SK-N-SH (cell line): ENCODE results near the gene RABIF. TPM values are rescaled to one million over a fixed set of nuclear protein-coding genes. Genes with fewer than 3 reads are reported as not detected.
"Not testable (repeated sequence)": the region's sequence is repeated elsewhere in the genome, so short reads cannot be mapped to it uniquely, and the experiment has no call there.

ENCODE experiments used
- CTCF ChIA-PET: fragments of 300-600, 350-600 bp; formaldehyde crosslinking; extraction: SDS; loops from one replicate; lab custom pipeline; 2021; lab: Yijun Ruan, JAX
- POLR2A ChIA-PET: fragments of 350-600 bp; sonication (Branson Sonifier 250); formaldehyde crosslinking; extraction: SDS; loops from one replicate; lab custom pipeline; 2020; ENCODE audit warnings: antibody characterized with exemption, inconsistent platforms; lab: Yijun Ruan, JAX
- DNase-seq: peaks from one replicate; pipeline ENCODE4 v3.0.0; 2012
- H2AFZ ChIP-seq: fragments of 200-600 bp; sonication (generic); 2 replicates; pipeline ENCODE4 v1.8.1; 2016; ENCODE audit warnings: antibody characterized with exemption, mild to moderate bottlenecking, low read depth
- H3F3A ChIP-seq: fragments of 200-600 bp; sonication (generic); replicated peaks from 2 replicates; pipeline ENCODE3; 2016; ENCODE audit warnings: antibody characterized with exemption, mild to moderate bottlenecking; ENCODE audit not compliant: insufficient read depth
- H3K27ac ChIP-seq, 2 experiments: fragments of 200-500 bp in 1 of 2; fragments of 200-600 bp in 1 of 2; sonication (Bioruptor generic) in 1 of 2; sonication (generic), shearing (Covaris generic) in 1 of 2; 2 replicates each; pipeline versions ENCODE4 v1.5.1 to v1.6.1; 2014 to 2016; ENCODE audit warnings: low read depth in 2 of 2, inconsistent platforms in 1 of 2, low read length in 1 of 2, mild to moderate bottlenecking in 1 of 2, mixed read lengths in 1 of 2
- H3K27me3 ChIP-seq: fragments of 200-600 bp; sonication (generic), shearing (Covaris generic); 2 replicates; pipeline ENCODE4 v1.6.1; 2016; ENCODE audit warnings: mixed run types; ENCODE audit not compliant: insufficient read depth
- H3K36me3 ChIP-seq, 2 experiments: fragments of 200-500 bp in 1 of 2; fragments of 200-600 bp in 1 of 2; sonication (Bioruptor generic) in 1 of 2; sonication (generic) in 1 of 2; replicated peaks in 1 of 2; 2 replicates each; pipeline versions ENCODE3 to v1.5.1; 2014 to 2016; ENCODE audit warnings: low read length in 1 of 2, mild to moderate bottlenecking in 1 of 2; ENCODE audit not compliant: insufficient read depth in 2 of 2, control insufficient read depth in 1 of 2
- H3K4me1 ChIP-seq, 2 experiments: fragments of 200-500 bp in 1 of 2; fragments of 200-600 bp in 1 of 2; sonication (Bioruptor generic) in 1 of 2; sonication (generic), shearing (Covaris generic) in 1 of 2; 2 replicates each; pipeline versions ENCODE4 v1.5.1 to v1.6.1; 2014 to 2016; ENCODE audit warnings: low read depth in 1 of 2, low read length in 1 of 2, mixed run types in 1 of 2; ENCODE audit not compliant: insufficient read depth in 2 of 2, control insufficient read depth in 1 of 2
- H3K4me2 ChIP-seq: fragments of 200-600 bp; sonication (generic), shearing (Covaris generic); 2 replicates; pipeline ENCODE4 v1.6.1; 2017; ENCODE audit warnings: mixed run types
- H3K4me3 ChIP-seq, 2 experiments: fragments of 200-500 bp in 1 of 2; fragments of 200-600 bp in 1 of 2; sonication (Bioruptor generic) in 1 of 2; sonication (generic), shearing (Covaris generic) in 1 of 2; 2 replicates each; pipeline versions ENCODE4 v1.5.1 to v1.8.1; 2014 to 2016; ENCODE audit warnings: low read depth in 2 of 2, inconsistent platforms in 1 of 2, low read length in 1 of 2, mild to moderate bottlenecking in 1 of 2, mixed read lengths in 1 of 2, moderate library complexity in 1 of 2
- H3K79me2 ChIP-seq: fragments of 200-600 bp; sonication (generic); 2 replicates; pipeline ENCODE4 v1.8.1; 2017; ENCODE audit warnings: mild to moderate bottlenecking; ENCODE audit not compliant: insufficient read depth
- H3K9ac ChIP-seq: fragments of 200-600 bp; sonication (generic); 2 replicates; pipeline ENCODE4 v1.6.1; 2017; ENCODE audit warnings: mixed run types
- H3K9me2 ChIP-seq: fragments of 200-600 bp; sonication (generic); 2 replicates; pipeline ENCODE4 v1.6.1; 2017; ENCODE audit warnings: mixed run types
- H3K9me3 ChIP-seq: fragments of 200-600 bp; sonication (generic); 2 replicates; pipeline ENCODE4 v1.6.1; 2017; ENCODE audit warnings: mixed run types, mild to moderate bottlenecking, moderate library complexity
- H4K20me1 ChIP-seq: fragments of 200-600 bp; sonication (generic); 2 replicates; pipeline ENCODE4 v1.6.1; 2017; ENCODE audit warnings: mild to moderate bottlenecking, mixed run types; ENCODE audit not compliant: insufficient read depth
- CHD2 ChIP-seq: fragments of 150-350 bp; IDR thresholded peaks from 2 replicates; pipeline ENCODE4 v1.6.1; 2018; ENCODE audit warnings: low read length; ENCODE audit not compliant: partially characterized antibody
- EP300 ChIP-seq, 2 experiments: IDR thresholded peaks; 2 replicates each; pipeline versions ENCODE4 v1.4.0 to v1.6.1; 2012; ENCODE audit warnings: borderline replicate concordance in 1 of 2, low read depth in 1 of 2, low read length in 1 of 2
- EZH2phosphoT487 ChIP-seq: fragments of 200-600 bp; sonication (generic); IDR thresholded peaks from 2 replicates; pipeline ENCODE4 v1.6.1; 2017; ENCODE audit warnings: low read depth, mixed run types, mild to moderate bottlenecking, antibody characterized with exemption, moderate library complexity, borderline replicate concordance
- FOXJ3 ChIP-seq: sonication (generic); formaldehyde crosslinking; IDR thresholded peaks from 2 replicates; pipeline ENCODE4 v1.5.1; 2020; ENCODE audit warnings: mild to moderate bottlenecking, missing genetic modification reagents
- GATA2 ChIP-seq: sonication (generic); formaldehyde crosslinking; IDR thresholded peaks from 2 replicates; pipeline ENCODE4 v1.5.0; 2020; ENCODE audit warnings: mild to moderate bottlenecking, missing genetic modification reagents
- JUND ChIP-seq: IDR thresholded peaks from 2 replicates; pipeline ENCODE4 v1.4.0; 2012
- POLR2AphosphoS5 ChIP-seq: IDR thresholded peaks from 2 replicates; pipeline ENCODE4 v1.6.1; 2012; ENCODE audit warnings: low read depth, low read length
- RAD21 ChIP-seq: IDR thresholded peaks from 2 replicates; pipeline ENCODE4 v1.6.1; 2012; ENCODE audit warnings: mild to moderate bottlenecking, low read length
- RCOR1 ChIP-seq: fragments of 150-350 bp; IDR thresholded peaks from 2 replicates; pipeline ENCODE4 v1.6.1; 2017; ENCODE audit warnings: antibody characterized with exemption, low read length
- RFX5 ChIP-seq: IDR thresholded peaks from 2 replicates; pipeline ENCODE4 v1.6.1; 2012; ENCODE audit warnings: mild to moderate bottlenecking, improper control_type of control experiment, low read length
- TAF1 ChIP-seq: IDR thresholded peaks from 2 replicates; pipeline ENCODE4 v1.6.1; 2012; ENCODE audit warnings: low read depth, mild to moderate bottlenecking, low read length, moderate library complexity, borderline replicate concordance
- TEAD4 ChIP-seq: IDR thresholded peaks from 2 replicates; pipeline ENCODE4 v1.4.0; 2012; ENCODE audit warnings: mild to moderate bottlenecking, borderline replicate concordance; ENCODE audit not compliant: insufficient read depth
- WGBS: methylation state at CpG from one replicate; pipeline ENCODE4 v1.1.6; 2017; ENCODE audit warnings: low lambda C conversion rate; 5-methylcytosine and 5-hydroxymethylcytosine counted together
- polyA plus RNA-seq, 3 experiments: library from polyadenylated mRNA; depleted of rRNA; stranded (reverse); fragments of >200 nt; gene quantifications; 2 replicates each; pipeline ENCODE4 v1.2.3, GENCODE V29; 2012
- TF ChIP-seq, protein P1 (sequence below): IDR thresholded peaks from 2 replicates; pipeline ENCODE4 v1.4.0; 2012; ENCODE audit warnings: low read depth
- TF ChIP-seq, protein P2 (sequence below): IDR thresholded peaks from 2 replicates; pipeline ENCODE4 v1.4.0; 2012; ENCODE audit warnings: low read depth, borderline replicate concordance

The RABIF gene
- polyA plus RNA-seq, 1 of the 3 experiments (the other 2 are of a cell fraction): 10.7 TPM

- Histone ChIP-seq H3K9me2 (no peaks in the 10 kb centered on the region), H3K27ac (no peak overlapping the region), H3K27me3 (no peaks in the 10 kb centered on the region), H3F3A (no peaks in the 10 kb centered on the region), H3K36me3 (no peaks in the 10 kb centered on the region), H3K4me2 (no peak overlapping the region), H2AFZ (no peak overlapping the region), H3K79me2 (no peaks in the 10 kb centered on the region), H4K20me1 (no peaks in the 10 kb centered on the region), H3K4me1 (peaks cover 0 to 9% of the 10 kb centered on the region in 2 experiments; a peak in 1 of 4 replicates), H3K9ac (no peak overlapping the region), H3K9me3 (no peaks in the 10 kb centered on the region), H3K4me3 (no peak overlapping the region)
- no peak for DNase-seq
- ChIA-PET POLR2A (interaction anchor here (1.3 kb wide), 1 partner anchor 26 kb away, joined by 3 read pairs; no protein-coding TSS in a partner anchor), CTCF (interaction anchor here (0.9 to 1.1 kb wide), 2 partner anchors 10 to 22 kb away, joined by 3 to 4 read pairs; no protein-coding TSS in a partner anchor)
- TF ChIP-seq TAF1: no peak
- no peak for TF ChIP-seq EZH2phosphoT487
- no peak for TF ChIP-seq RCOR1
- TF ChIP-seq FOXJ3 (CRISPR knock-in tag): no peak
- TF ChIP-seq, protein P1, sequence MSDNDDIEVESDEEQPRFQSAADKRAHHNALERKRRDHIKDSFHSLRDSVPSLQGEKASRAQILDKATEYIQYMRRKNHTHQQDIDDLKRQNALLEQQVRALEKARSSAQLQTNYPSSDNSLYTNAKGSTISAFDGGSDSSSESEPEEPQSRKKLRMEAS: no peak
- no peak for TF ChIP-seq GATA2 (CRISPR knock-in tag)
- 73% methylated on average over 10 of the region's 10 CpGs for WGBS
Measured at GRCh38 chr1:202834771-202835547, 54.0 kb downstream of the RABIF start.

- H3K4me1 ChIP-seq: peaks cover 0 to 9% of the 10 kb centered on the region in 2 experiments; a peak in 1 of 4 replicates
- CTCF ChIA-PET: no interaction called here
- H3K27ac ChIP-seq: no peak overlapping the region
- DNase-seq: no peak
- H4K20me1 ChIP-seq: no peaks in the 10 kb centered on the region
- 77% methylated on average over 3 of the region's 3 CpGs for WGBS
- H3F3A ChIP-seq: no peaks in the 10 kb centered on the region
- H3K4me3 ChIP-seq: no peak overlapping the region
- no peaks in the 10 kb centered on the region for H3K27me3 ChIP-seq
- H3K9me3 ChIP-seq: no peaks in the 10 kb centered on the region
- POLR2A ChIA-PET: no interaction called here
- no peaks in the 10 kb centered on the region for H3K9me2 ChIP-seq
- H3K36me3 ChIP-seq: no peaks in the 10 kb centered on the region
- no peaks in the 10 kb centered on the region for H3K79me2 ChIP-seq
- H2AFZ ChIP-seq: no peak overlapping the region
- H3K9ac ChIP-seq: no peak overlapping the region
- H3K4me2 ChIP-seq: no peak overlapping the region
- TF ChIP-seq FOXJ3 (CRISPR knock-in tag): no peak
- no peak for TF ChIP-seq RAD21
- TF ChIP-seq JUND: no peak
- no peak for TF ChIP-seq EP300 (IDR thresholded peaks at IDR 0.05; ENCODE audit: borderline replicate concordance in 1 of 2, low read depth in 1 of 2, low read length in 1 of 2)
- no peak for TF ChIP-seq TAF1
- no peak for TF ChIP-seq CHD2
- no peak for TF ChIP-seq POLR2AphosphoS5
- TF ChIP-seq, protein P2, sequence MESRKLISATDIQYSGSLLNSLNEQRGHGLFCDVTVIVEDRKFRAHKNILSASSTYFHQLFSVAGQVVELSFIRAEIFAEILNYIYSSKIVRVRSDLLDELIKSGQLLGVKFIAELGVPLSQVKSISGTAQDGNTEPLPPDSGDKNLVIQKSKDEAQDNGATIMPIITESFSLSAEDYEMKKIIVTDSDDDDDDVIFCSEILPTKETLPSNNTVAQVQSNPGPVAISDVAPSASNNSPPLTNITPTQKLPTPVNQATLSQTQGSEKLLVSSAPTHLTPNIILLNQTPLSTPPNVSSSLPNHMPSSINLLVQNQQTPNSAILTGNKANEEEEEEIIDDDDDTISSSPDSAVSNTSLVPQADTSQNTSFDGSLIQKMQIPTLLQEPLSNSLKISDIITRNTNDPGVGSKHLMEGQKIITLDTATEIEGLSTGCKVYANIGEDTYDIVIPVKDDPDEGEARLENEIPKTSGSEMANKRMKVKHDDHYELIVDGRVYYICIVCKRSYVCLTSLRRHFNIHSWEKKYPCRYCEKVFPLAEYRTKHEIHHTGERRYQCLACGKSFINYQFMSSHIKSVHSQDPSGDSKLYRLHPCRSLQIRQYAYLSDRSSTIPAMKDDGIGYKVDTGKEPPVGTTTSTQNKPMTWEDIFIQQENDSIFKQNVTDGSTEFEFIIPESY: no peak
- TF ChIP-seq RFX5: no peak
- no peak for TF ChIP-seq TEAD4
Measured at GRCh38 chr1:202831906-202832305, 57.0 kb downstream of the RABIF start.

- H3K4me1 ChIP-seq, H3K27me3 ChIP-seq, H3K79me2 ChIP-seq, H3K9ac ChIP-seq, POLR2A ChIA-PET, H3K36me3 ChIP-seq, DNase-seq, CTCF ChIA-PET, H4K20me1 ChIP-seq, H3K27ac ChIP-seq, H3K4me3 ChIP-seq, H3K9me2 ChIP-seq, H3K4me2 ChIP-seq, H2AFZ ChIP-seq, H3K9me3 ChIP-seq, H3F3A ChIP-seq: not testable (repeated sequence)
- WGBS: 91% methylated on average over 9 of the region's 9 CpGs
Measured at GRCh38 chr1:202829223-202829622, 59.7 kb downstream of the RABIF start.
